GM18951 (cell line): ENCODE data around the gene CSNK1G3.
"Not testable (repeated sequence)": the region's sequence is repeated elsewhere in the genome, so short reads cannot be mapped to it uniquely, and the experiment has no call there.

ENCODE experiments used
- POLR2A ChIP-seq: IDR thresholded peaks from 4 replicates; pipeline ENCODE4 v1.6.1; 2011; ENCODE audit warnings: mild to moderate bottlenecking; ENCODE audit not compliant: insufficient read length, insufficient read depth; ENCODE audit errors: extremely low read depth
- in situ Hi-C: fragments of 300-500 bp; cut with MboI; formaldehyde crosslinking; loops from one replicate; pipeline ENCODE4 v1.12.0; 2022; ENCODE audit warnings: low sequenced_read_pairs, mixed read lengths, inconsistent platforms; ENCODE audit not compliant: unreplicated experiment

Gene CSNK1G3

DNA sequence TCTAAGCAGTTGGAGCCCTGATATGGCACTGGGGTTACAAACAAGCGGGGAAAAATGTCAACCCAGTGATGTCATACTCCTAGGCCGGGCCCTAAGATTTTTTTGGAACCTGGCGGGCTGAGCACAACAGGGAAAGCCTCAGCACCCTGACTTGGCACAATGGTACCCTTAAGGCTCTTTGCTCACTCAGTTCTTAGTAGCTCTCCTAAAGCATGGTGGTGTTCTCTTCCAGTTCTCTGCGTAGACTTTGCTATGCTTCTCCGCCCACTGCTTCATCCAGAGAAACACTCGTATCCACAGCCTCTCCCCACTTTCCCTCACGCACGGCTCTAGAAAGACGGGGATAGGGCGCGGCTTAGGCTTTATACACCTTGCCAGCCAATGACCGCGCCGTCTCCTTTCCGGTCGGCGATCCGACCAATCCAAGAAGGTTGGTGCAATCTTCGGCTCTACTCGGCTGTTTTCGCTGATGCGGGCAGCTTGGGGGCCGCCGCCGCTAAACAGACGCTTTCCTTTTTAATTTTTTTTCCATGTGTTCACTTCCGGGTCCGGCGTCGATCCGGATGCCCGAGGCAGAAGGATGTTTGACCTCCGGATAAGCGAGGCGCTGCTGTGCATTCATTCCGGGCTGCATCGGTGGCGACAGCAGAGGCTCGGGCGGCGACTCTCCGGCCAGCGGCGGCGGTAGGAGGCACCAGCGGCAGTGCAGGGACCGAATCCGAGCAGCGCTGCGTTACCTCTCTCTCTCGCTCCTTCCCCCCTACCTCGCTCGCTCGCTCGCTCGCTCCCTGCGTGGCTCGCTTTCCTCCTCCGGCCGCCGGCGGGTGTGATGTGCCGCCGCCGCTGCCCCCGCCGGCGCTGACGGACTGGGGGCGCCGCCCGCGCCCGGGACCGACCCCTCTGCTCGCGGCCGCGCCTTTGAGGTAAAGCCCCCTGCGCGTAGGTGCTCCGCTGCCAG, at the start of gene CSNK1G3:
CSNK1G3 (plus strand) TSS at position 530 of the 958 bp plus-strand sequence. CDS start 33,487 bp downstream, outside the sequence.
- TF ChIP-seq POLR2A = peak; percentile 85
- in situ Hi-C loops = loop anchor here (10.0 kb wide), 1 partner anchor 103 kb away; no protein-coding TSS in a partner anchor

- in situ Hi-C loops = not testable (repeated sequence)
These were observed 45.1 kb upstream of the CSNK1G3 start for GRCh38 chr5:123466839-123467238.

DNA sequence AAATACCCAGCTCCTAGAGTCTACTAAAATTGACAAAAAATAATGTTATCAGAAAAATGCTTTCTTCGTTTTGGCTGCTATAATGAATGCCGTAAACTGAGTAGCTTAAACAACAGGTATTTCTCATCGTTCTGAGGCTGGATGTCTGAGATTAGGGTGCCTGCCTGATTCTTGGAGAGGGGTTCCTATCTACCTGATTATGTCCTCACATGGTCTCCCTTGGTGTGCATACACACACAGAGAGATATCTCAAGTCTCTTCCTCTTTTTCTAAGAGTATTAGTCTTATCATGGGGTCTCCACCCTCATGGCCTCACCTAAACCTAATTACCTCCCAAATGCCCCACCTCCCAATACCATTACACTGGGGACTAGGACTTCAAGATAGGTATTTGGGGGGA, 40.6 kb upstream of the CSNK1G3 start:
- in situ Hi-C loops = no loop called here
- TF ChIP-seq POLR2A = no peak

- in situ Hi-C loops = no loop called here
- no peak for TF ChIP-seq POLR2A
These were observed 39.6 kb upstream of the CSNK1G3 start for GRCh38 chr5:123472150-123472924.

DNA sequence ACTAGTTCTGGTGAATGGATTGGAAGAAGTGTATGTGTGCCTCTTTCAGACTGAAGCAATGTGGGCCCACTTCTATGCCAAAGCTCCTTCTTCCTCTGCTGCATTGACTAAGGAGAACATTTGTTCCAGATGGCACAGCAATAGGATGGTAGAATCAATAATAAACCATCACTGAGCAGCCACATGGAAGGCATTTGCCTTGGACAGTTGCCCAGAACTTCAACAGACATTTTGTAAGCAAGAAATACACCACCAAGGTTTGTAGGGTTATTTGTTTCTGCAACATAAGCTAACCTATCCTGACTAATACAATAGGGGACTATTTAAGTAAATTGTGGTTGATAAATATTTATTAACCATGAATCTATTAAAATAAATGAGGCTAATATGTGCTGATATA, 37.7 kb upstream of the CSNK1G3 start:
- TF ChIP-seq POLR2A = no peak
- in situ Hi-C loops = no loop called here

- TF ChIP-seq POLR2A = no peak
- in situ Hi-C loops = no loop called here
These were observed 35.2 kb upstream of the CSNK1G3 start for GRCh38 chr5:123476731-123477130.

DNA sequence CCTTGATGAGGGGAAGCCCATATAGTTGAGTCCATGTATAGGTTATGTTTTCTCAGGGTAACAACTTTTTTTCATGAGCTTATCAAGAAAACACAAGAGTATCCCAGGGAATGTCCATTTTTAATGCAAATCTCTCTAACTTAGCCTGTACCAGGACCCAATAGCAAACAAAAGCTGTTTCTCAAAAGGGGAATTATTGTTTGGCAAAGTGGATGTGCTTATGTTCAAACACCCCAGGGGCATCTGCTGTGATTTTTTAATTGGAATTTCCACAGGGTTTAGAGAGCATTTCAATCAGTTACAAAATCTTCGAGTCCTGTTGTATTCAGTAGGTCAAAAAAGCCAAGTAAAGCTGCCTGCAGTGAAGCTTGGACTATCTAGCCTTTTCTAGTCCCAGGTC, 33.4 kb upstream of the CSNK1G3 start:
- in situ Hi-C loops = no loop called here
- TF ChIP-seq POLR2A = no peak

GRCh38 chr5:123482258-123482657, 29.7 kb upstream of the CSNK1G3 start:
- TF ChIP-seq POLR2A = no peak
- in situ Hi-C loops = no loop called here

DNA sequence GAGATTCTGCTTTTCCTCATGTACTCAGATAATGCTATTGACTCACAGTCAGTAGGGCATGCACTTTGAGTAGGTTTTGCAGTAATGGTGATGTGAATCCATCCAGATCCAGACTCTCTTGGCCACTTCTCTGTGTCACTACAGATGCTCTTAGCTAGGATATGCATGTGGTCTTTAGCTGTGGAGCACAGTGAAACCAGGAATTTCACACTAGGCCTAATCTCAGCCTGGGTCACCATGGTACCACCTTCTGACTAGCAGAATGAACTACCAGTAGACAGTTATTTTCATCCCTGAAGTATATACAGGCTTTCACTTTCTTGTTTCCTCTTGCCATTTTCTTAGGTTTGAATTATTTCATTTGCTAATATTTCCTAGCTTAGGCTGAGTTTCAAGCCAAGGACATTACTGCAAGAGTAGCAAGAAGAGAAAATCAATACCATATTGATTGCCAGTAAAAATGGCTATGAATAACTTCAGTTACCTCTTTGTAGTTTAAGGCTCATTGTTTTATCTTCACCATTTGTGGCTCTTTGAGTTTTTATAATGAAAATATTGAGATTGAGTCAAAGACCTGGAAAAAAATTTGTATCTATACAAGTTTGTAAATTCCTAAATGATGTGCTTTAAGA, 28.4 kb upstream of the CSNK1G3 start:
- in situ Hi-C loops = no loop called here
- no peak for TF ChIP-seq POLR2A

DNA sequence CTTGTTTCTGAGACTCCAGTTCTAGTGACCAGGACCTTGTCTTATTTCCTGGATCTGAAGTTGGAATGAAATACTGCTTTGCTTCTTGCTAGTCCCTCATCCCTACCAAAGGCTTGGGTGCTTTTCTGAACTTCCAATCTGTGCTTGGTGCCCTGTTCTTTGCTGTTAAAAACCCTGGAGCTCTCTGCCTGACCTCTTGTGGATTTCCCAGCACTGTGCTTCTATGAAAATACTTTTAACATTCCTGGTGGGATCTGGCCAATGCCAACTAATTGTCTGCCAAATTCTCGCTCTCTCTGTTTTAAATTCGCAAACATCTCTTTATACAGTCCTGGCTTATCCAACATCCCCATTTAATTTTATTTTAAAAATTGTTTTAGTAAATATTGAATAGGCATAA, 26.7 kb upstream of the CSNK1G3 start:
- in situ Hi-C loops = no loop called here
- no peak for TF ChIP-seq POLR2A

- in situ Hi-C loops = no loop called here
- TF ChIP-seq POLR2A = no peak
These were observed 24.9 kb upstream of the CSNK1G3 start for GRCh38 chr5:123486951-123487655.

GRCh38 chr5:123490974-123491373, 21.0 kb upstream of the CSNK1G3 start:
- no peak for TF ChIP-seq POLR2A
- in situ Hi-C loops = no loop called here

DNA sequence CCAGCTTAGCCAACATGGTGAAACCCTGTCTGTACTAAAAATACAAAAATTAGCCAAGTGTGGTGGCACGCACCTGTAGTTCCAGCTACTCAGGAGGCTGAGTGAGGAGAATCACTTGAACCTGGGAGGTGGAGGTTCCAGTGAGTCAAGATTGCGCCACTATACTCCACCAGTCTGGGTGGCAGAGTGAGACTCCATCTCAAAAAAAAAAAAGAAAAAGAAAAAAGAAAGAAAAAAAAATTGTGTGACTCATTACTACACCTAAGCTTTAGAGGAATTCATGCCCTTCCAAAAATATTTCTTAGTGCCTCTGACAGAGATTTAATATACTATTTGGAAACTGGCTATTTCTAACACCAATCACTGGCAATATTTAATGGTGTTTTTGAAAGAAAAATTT, 16.8 kb upstream of the CSNK1G3 start:
- in situ Hi-C loops = not testable (repeated sequence)

DNA sequence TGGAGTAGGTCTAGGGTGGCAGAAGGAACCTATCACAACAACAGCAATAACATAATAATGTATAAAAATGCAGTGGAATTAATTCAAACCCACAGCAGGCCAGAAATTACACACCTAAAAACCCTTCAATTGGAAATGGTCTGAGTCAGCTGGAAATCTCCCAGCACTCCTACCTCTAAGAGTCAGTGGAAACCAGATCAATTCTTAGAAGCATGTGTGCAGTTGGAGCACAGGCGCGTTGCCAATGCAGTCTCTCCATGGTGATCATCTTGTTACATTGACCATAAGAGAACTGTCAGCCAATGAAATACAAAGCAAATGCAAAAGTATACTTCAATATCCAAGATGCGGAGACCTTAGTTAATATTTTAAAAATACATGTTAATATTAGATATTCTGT, 15.1 kb upstream of the CSNK1G3 start:
- TF ChIP-seq POLR2A = no peak
- in situ Hi-C loops = no loop called here
